CD4-positive, alpha-beta memory T cell (primary cell): Measurements from ENCODE around the gene TRAP1. TPM values are rescaled to one million over a fixed set of nuclear protein-coding genes. Genes with fewer than 3 reads are reported as not detected.

ENCODE experiments used
- polyA plus RNA-seq, 2 donors: library from polyadenylated mRNA; unstranded; fragments of 300-500 nt; fragmentation: Illumina TruSeq; gene quantifications; one replicate each; pipeline ENCODE4 v1.2.3, GENCODE V29; 2021
- total RNA-seq, 2 experiments: library from RNA; stranded (reverse); gene quantifications; one replicate each; pipeline ENCODE4 v1.2.3, GENCODE V29; 2021

TRAP1 gene
- total and polyA plus RNA-seq, 4 experiments from 2014 or later = 56.4 to 111 (median 80.1) TPM

Other genes starting within 250 kb of the TRAP1 start
- not detected for gene C16orf90, start 222.0 kb downstream of the TRAP1 start, total RNA-seq
- gene C16orf90, start 222.0 kb downstream of the TRAP1 start, polyA plus RNA-seq = not detected
- gene CLUAP1, start 216.5 kb downstream of the TRAP1 start, total RNA-seq = 10 to 100 TPM; 24.6 to 25.4 TPM
- 10 to 100 TPM; 26.4 to 41.5 TPM for gene CLUAP1, start 216.5 kb downstream of the TRAP1 start, polyA plus RNA-seq
- 100 to 1,000 TPM; 111 TPM for gene NLRC3, start 140.1 kb downstream of the TRAP1 start, total RNA-seq
- 10 to 100 TPM; 13.1 to 39.3 TPM for gene NLRC3, start 140.1 kb downstream of the TRAP1 start, polyA plus RNA-seq
- gene SLX4, start 105.9 kb downstream of the TRAP1 start, total RNA-seq = 1 to 10 TPM; 5.7 to 6.7 TPM
- gene SLX4, start 105.9 kb downstream of the TRAP1 start, polyA plus RNA-seq = under 1 TPM in 1 of 2 donors, not detected in 1; 0.87 TPM
- 10 to 100 TPM; 51.2 to 59.9 TPM for gene DNASE1, start 62.8 kb downstream of the TRAP1 start, total RNA-seq
- gene DNASE1, start 62.8 kb downstream of the TRAP1 start, polyA plus RNA-seq = 1 to 10 TPM in 1 of 2 donors, not detected in 1; 7.7 TPM
- gene CREBBP, start 163.2 kb upstream of the TRAP1 start, total RNA-seq = 100 to 1,000 TPM; 119 to 133 TPM
- gene CREBBP, start 163.2 kb upstream of the TRAP1 start, polyA plus RNA-seq = 10 to 100 TPM in 1 of 2 donors, under 1 TPM in 1; 0.60 to 17.9 TPM